ENCODE measurements around the gene VGLL2.

- TF ChIP-seq CTCF (IDR thresholded peaks at IDR 0.05; ENCODE audit: insufficient read depth, low read length, poor library complexity, severe bottlenecking) (no peak), EZH2phosphoT487 (conservative IDR thresholded peaks at IDR 0.05; ENCODE audit: low read length) (no peak)
These were observed 10.4 kb downstream of the VGLL2 start for GRCh38 chr6:117275711-117276110.
